Astrocyte (in vitro differentiated cells and primary cell): ENCODE results near the gene ADAM30. TPM values are rescaled to one million over a fixed set of nuclear protein-coding genes. Genes with fewer than 3 reads are reported as not detected.

Source experiments
- DNase-seq: peaks from one replicate; pipeline ENCODE4 v3.0.0-alpha.2; 2010; ENCODE audit warnings: low read depth
- FAIRE-seq: peaks from 2 replicates; lab custom pipeline; 2011; peaks lifted over from hg19 to GRCh38; lab: Jason Lieb, UNC
- H2AFZ ChIP-seq: 2 replicates; pipeline ENCODE4 v1.6.0; 2012; ENCODE audit warnings: low read depth, low read length, inconsistent platforms
- H3K27ac ChIP-seq: 2 replicates; pipeline ENCODE4 v1.5.1; 2011; ENCODE audit warnings: low read depth, low read length, inconsistent platforms
- H3K27me3 ChIP-seq: 2 replicates; pipeline ENCODE4 v1.6.0; 2011; ENCODE audit warnings: low read length, inconsistent platforms; ENCODE audit not compliant: insufficient read depth
- H3K36me3 ChIP-seq: 2 replicates; pipeline ENCODE4 v1.5.1; 2011; ENCODE audit warnings: low read length, inconsistent platforms; ENCODE audit not compliant: insufficient read depth
- H3K4me1 ChIP-seq: 2 replicates; pipeline ENCODE4 v1.5.1; 2011; ENCODE audit warnings: low read length, inconsistent platforms; ENCODE audit not compliant: insufficient read depth
- H3K4me2 ChIP-seq: 2 replicates; pipeline ENCODE4 v1.6.0; 2012; ENCODE audit warnings: low read length, inconsistent platforms
- H3K4me3 ChIP-seq: 2 replicates; pipeline ENCODE4 v1.5.1; 2011; ENCODE audit warnings: low read depth, mild to moderate bottlenecking, low read length, inconsistent platforms; ENCODE audit not compliant: insufficient read depth
- H3K79me2 ChIP-seq: 2 replicates; pipeline ENCODE4 v1.6.0; 2012; ENCODE audit warnings: mild to moderate bottlenecking, low read length, inconsistent platforms; ENCODE audit not compliant: insufficient read depth
- H3K9ac ChIP-seq: 2 replicates; pipeline ENCODE4 v1.6.0; 2012; ENCODE audit warnings: mild to moderate bottlenecking, low read length, inconsistent platforms
- H3K9me3 ChIP-seq: 2 replicates; pipeline ENCODE4 v1.5.1; 2012; ENCODE audit warnings: low read depth, mild to moderate bottlenecking, low read length, inconsistent platforms; ENCODE audit not compliant: insufficient read depth
- H4K20me1 ChIP-seq: 2 replicates; pipeline ENCODE4 v1.6.0; 2012; ENCODE audit warnings: low read length, inconsistent platforms; ENCODE audit not compliant: insufficient read depth
- H3K27ac Mint-ChIP-seq: one replicate; pipeline ENCODE4 v1.8.0; 2021; ENCODE audit warnings: mild to moderate bottlenecking, mixed read lengths; ENCODE audit not compliant: unreplicated experiment
- H3K27me3 Mint-ChIP-seq: one replicate; pipeline ENCODE4 v1.8.0; 2021; ENCODE audit warnings: low read depth, mixed read lengths; ENCODE audit not compliant: unreplicated experiment
- H3K36me3 Mint-ChIP-seq: one replicate; pipeline ENCODE4 v1.8.0; 2021; ENCODE audit warnings: low read depth, mixed read lengths; ENCODE audit not compliant: unreplicated experiment
- H3K4me1 Mint-ChIP-seq: one replicate; pipeline ENCODE4 v1.8.0; 2021; ENCODE audit warnings: low read depth, mixed read lengths; ENCODE audit not compliant: unreplicated experiment
- H3K4me3 Mint-ChIP-seq: one replicate; pipeline ENCODE4 v1.8.0; 2021; ENCODE audit warnings: mild to moderate bottlenecking, moderate library complexity, mixed read lengths; ENCODE audit not compliant: unreplicated experiment
- H3K9me3 Mint-ChIP-seq: one replicate; pipeline ENCODE4 v1.8.0; 2021; ENCODE audit warnings: mild to moderate bottlenecking, mixed read lengths; ENCODE audit not compliant: unreplicated experiment
- EZH2 ChIP-seq: IDR thresholded peaks from 2 replicates; pipeline ENCODE4 v1.6.1; 2012; ENCODE audit warnings: mild to moderate bottlenecking, low read length, inconsistent platforms; ENCODE audit not compliant: insufficient read depth
- total RNA-seq: library from RNA; stranded (reverse); gene quantifications from 2 replicates; pipeline ENCODE4 v1.2.1, GENCODE V29; 2021
- TF ChIP-seq, protein P1 (sequence below): IDR thresholded peaks from 2 replicates; pipeline ENCODE4 v1.5.1; 2011; ENCODE audit warnings: low read depth, mild to moderate bottlenecking, inconsistent platforms, low read length, moderate library complexity; ENCODE audit not compliant: insufficient read depth

The ADAM30 gene
- total RNA-seq, 1 donor from 2014 or later = not detected

DNA sequence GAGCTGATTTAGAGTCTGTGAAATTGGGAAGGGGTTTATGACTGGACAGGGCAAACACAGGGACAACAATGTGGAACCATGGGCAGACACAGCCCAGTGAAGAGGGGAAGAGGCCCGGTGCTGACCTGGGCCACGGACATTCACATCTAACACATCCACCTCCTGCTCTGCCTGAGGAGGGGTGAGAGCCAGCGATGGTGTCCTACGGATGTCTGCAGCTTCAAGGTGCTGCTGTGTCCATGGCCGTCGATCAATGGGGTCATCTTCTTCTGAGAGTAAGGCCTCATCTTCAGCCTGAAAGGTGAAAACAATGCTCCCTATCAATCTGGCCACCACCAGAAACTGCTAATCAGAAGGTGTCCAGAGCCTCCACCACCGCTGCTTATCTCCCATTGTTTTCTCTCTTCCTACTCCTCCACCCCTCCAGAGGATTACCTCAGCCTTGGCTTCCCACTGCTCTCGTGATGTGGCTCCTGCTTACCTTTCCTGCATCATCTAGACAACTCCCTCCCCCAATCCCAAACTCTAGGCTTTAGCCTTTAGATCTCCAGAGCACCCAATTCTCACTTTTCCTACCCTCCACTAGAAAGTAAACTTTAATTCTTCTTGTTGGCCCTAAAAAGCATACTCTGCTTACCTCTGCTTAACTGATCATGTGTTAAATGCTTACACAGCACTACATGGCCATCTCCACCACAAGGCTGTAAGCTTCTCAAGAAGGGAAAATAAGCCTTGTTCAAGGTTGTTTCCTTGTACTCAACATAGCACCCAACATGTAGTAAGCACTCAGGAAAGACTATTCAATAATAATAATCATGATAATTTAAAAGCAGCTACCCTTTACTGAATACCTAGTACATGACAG is 24.0 kb upstream of the ADAM30 start:
- no peak for DNase-seq
- H3K36me3 Mint-ChIP-seq = peaks cover 57% of the 10 kb centered on the region
- no peak overlapping the region for H3K4me2 ChIP-seq

DNA sequence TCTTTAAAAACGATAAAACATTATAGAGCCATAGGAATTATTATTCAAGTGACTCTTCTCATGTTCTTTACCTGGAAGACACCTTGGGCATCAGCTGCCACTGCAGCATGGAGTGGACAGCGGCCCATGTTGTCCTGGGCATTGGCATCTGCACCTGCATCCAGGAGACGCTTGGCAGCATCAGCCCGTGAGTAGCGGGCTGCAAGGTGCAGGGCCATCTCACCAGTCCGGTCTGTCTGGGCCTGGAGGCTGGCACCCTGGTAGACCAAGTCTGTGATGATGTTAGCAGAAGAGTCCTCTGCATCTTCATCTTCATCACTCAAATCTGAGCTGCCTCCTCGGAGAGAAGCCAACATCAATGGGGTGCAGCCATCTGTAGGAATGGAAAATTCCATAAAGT is 22.9 kb upstream of the ADAM30 start:
- Histone ChIP-seq H2AFZ (no peak overlapping the region), H3K4me3 (no peak overlapping the region), H3K27ac (no peak overlapping the region), H3K9ac (no peak overlapping the region), H3K79me2 (no peaks in the 10 kb centered on the region), H3K4me2 (no peak overlapping the region), H3K27me3 (no peaks in the 10 kb centered on the region), H3K9me3 (no peaks in the 10 kb centered on the region), H3K36me3 (peaks cover 87% of the 10 kb centered on the region), H3K4me1 (no peaks in the 10 kb centered on the region), H4K20me1 (peaks cover 4% of the 10 kb centered on the region)
- Mint-ChIP-seq H3K4me3 (no peak overlapping the region), H3K9me3 (no peaks in the 10 kb centered on the region), H3K4me1 (peaks cover 11% of the 10 kb centered on the region), H3K27ac (no peak overlapping the region), H3K27me3 (no peaks in the 10 kb centered on the region), H3K36me3 (peaks cover 63% of the 10 kb centered on the region)
- no peak for FAIRE-seq
- DNase-seq = no peak
- TF ChIP-seq, protein P1, sequence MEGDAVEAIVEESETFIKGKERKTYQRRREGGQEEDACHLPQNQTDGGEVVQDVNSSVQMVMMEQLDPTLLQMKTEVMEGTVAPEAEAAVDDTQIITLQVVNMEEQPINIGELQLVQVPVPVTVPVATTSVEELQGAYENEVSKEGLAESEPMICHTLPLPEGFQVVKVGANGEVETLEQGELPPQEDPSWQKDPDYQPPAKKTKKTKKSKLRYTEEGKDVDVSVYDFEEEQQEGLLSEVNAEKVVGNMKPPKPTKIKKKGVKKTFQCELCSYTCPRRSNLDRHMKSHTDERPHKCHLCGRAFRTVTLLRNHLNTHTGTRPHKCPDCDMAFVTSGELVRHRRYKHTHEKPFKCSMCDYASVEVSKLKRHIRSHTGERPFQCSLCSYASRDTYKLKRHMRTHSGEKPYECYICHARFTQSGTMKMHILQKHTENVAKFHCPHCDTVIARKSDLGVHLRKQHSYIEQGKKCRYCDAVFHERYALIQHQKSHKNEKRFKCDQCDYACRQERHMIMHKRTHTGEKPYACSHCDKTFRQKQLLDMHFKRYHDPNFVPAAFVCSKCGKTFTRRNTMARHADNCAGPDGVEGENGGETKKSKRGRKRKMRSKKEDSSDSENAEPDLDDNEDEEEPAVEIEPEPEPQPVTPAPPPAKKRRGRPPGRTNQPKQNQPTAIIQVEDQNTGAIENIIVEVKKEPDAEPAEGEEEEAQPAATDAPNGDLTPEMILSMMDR = no peak
- TF ChIP-seq EZH2 = no peak

More for the DNA sequence above, 24.0 kb upstream of the ADAM30 start:
- peaks cover 85% of the 10 kb centered on the region for H3K36me3 ChIP-seq
- H3K9me3 ChIP-seq = no peaks in the 10 kb centered on the region
- Mint-ChIP-seq H3K4me3 (no peak overlapping the region), H3K27me3 (no peaks in the 10 kb centered on the region), H3K9me3 (no peaks in the 10 kb centered on the region), H3K27ac (no peak overlapping the region), H3K4me1 (peaks cover 7% of the 10 kb centered on the region)
- no peaks in the 10 kb centered on the region for H3K79me2 ChIP-seq
- no peak overlapping the region for H2AFZ ChIP-seq
- no peak overlapping the region for H3K9ac ChIP-seq
- H3K4me1 ChIP-seq = no peaks in the 10 kb centered on the region
- no peak for FAIRE-seq
- TF ChIP-seq, protein P1 = no peak
- no peak for TF ChIP-seq EZH2
- H3K27me3 ChIP-seq = no peaks in the 10 kb centered on the region
- no peak overlapping the region for H3K27ac ChIP-seq
- no peaks in the 10 kb centered on the region for H4K20me1 ChIP-seq
- H3K4me3 ChIP-seq = no peak overlapping the region

DNA sequence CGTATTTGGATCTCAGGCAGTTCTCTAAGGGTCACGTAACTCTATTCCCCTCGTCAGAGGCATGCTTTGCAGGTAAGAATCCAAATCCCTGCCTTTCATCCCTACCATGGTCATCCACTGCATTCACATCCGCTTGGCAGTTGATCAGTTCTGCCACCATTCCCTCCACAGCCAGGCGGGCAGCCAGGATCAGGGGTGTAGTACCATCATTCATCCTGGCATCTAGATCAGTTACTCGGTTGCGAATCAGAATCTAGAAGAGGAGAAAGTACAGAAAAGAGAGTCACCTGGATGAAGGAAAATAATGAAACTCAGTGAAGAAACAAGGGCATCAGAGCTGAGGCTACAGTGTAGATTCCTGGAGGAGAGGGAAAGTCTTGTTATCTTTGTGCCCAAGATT is 22.0 kb upstream of the ADAM30 start:
- H3K36me3 ChIP-seq = peaks cover 85% of the 10 kb centered on the region
- H3K9me3 Mint-ChIP-seq = no peaks in the 10 kb centered on the region
- no peak overlapping the region for H3K4me2 ChIP-seq
- H3K36me3 Mint-ChIP-seq = peaks cover 72% of the 10 kb centered on the region
- no peaks in the 10 kb centered on the region for H3K27me3 Mint-ChIP-seq
- H3K79me2 ChIP-seq = no peaks in the 10 kb centered on the region
- no peak overlapping the region for H3K4me3 Mint-ChIP-seq
- peaks cover 19% of the 10 kb centered on the region for H3K4me1 Mint-ChIP-seq
- H3K4me3 ChIP-seq = no peak overlapping the region
- no peak for FAIRE-seq
- peaks cover 14% of the 10 kb centered on the region for H4K20me1 ChIP-seq
- H2AFZ ChIP-seq = no peak overlapping the region
- H3K27me3 ChIP-seq = no peaks in the 10 kb centered on the region
- no peak for TF ChIP-seq EZH2
- TF ChIP-seq, protein P1 = no peak
- no peaks in the 10 kb centered on the region for H3K9me3 ChIP-seq
- no peak for DNase-seq
- H3K27ac ChIP-seq = no peak overlapping the region
- H3K27ac Mint-ChIP-seq = no peak overlapping the region
- no peaks in the 10 kb centered on the region for H3K4me1 ChIP-seq
- H3K9ac ChIP-seq = no peak overlapping the region
